ENCODE data around the gene ASRGL1. TPM values are rescaled to one million over a fixed set of nuclear protein-coding genes. Genes with fewer than 3 reads are reported as not detected.

ASRGL1 gene
- total and polyA plus RNA-seq, 2 of the 13 experiments (the other 11 are each of a cell fraction or from before 2014, with no cell fraction given) = 50.8 to 97.5 TPM

DNA sequence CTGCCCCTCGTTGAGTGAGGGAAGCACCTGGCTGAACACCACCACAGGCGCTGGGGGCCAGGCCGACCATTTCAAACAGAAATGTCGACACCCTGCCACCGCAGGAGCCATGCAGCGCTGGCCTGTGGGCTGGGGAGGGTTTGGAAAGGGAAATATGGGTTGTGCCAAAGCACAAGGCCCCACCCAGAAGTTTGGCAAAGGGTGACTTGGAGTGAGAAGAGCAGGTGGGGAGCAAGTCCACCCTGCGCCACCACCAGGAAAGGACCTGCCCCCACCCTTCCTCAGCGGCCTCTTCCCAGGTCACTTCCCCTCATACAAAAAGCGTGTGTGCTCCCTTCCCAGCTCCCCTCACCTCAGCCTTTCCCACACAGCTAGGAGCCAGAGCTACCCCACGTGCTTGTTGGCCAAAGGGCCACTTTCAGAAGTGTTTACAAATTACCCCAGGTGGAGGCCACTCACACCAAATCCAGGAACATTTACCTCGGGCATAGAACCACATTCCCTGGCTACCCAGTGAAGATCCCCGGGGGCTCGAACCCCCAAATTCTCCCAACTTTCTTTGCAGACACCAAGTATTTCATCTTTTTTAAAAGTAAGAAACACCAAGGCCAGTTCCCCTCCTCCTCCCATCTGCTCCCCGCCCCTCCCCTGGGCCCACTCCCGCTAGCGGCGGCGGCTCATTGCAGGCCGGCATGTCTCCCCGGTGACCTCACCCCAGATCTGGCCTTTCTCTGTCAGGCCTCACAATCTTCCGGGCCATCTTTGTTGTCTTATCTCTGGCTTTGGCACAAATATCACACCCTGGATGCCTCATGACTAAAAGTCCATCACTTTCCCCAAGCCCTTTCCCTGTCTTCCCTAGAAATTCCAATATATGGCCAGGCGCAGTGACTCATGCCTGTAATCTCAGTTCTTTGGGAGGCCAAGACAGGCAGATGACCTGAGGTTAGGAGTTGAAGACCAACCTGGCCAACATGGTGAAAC, 61.1 kb downstream of the ASRGL1 start (continued):
- TF ChIP-seq, protein P1, sequence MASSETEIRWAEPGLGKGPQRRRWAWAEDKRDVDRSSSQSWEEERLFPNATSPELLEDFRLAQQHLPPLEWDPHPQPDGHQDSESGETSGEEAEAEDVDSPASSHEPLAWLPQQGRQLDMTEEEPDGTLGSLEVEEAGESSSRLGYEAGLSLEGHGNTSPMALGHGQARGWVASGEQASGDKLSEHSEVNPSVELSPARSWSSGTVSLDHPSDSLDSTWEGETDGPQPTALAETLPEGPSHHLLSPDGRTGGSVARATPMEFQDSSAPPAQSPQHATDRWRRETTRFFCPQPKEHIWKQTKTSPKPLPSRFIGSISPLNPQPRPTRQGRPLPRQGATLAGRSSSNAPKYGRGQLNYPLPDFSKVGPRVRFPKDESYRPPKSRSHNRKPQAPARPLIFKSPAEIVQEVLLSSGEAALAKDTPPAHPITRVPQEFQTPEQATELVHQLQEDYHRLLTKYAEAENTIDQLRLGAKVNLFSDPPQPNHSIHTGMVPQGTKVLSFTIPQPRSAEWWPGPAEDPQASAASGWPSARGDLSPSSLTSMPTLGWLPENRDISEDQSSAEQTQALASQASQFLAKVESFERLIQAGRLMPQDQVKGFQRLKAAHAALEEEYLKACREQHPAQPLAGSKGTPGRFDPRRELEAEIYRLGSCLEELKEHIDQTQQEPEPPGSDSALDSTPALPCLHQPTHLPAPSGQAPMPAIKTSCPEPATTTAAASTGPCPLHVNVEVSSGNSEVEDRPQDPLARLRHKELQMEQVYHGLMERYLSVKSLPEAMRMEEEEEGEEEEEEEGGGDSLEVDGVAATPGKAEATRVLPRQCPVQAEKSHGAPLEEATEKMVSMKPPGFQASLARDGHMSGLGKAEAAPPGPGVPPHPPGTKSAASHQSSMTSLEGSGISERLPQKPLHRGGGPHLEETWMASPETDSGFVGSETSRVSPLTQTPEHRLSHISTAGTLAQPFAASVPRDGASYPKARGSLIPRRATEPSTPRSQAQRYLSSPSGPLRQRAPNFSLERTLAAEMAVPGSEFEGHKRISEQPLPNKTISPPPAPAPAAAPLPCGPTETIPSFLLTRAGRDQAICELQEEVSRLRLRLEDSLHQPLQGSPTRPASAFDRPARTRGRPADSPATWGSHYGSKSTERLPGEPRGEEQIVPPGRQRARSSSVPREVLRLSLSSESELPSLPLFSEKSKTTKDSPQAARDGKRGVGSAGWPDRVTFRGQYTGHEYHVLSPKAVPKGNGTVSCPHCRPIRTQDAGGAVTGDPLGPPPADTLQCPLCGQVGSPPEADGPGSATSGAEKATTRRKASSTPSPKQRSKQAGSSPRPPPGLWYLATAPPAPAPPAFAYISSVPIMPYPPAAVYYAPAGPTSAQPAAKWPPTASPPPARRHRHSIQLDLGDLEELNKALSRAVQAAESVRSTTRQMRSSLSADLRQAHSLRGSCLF (CRISPR knock-in tag; IDR thresholded peaks at IDR 0.05; ENCODE audit: borderline replicate concordance) = no peak
- TF ChIP-seq HOXA7 (CRISPR knock-in tag; IDR thresholded peaks at IDR 0.05) (no peak), U2AF2 (IDR thresholded peaks at IDR 0.05; ENCODE audit: low read depth, low read length) (no peak), TCF12 (IDR thresholded peaks at IDR 0.05) (no peak), TCF12 (CRISPR knock-in tag; IDR thresholded peaks at IDR 0.05) (no peak), NR2F6 (IDR thresholded peaks at IDR 0.05) (no peak), NR2F6 (CRISPR knock-in tag; IDR thresholded peaks at IDR 0.05) (0 out of 2 replicates have a peak, but pooled peaks have one; percentile 7), HMG20A (CRISPR knock-in tag; IDR thresholded peaks at IDR 0.05; ENCODE audit: borderline replicate concordance) (no peak), ARNTL (CRISPR knock-in tag; IDR thresholded peaks at IDR 0.05) (no peak), ATRX (CRISPR knock-in tag; IDR thresholded peaks at IDR 0.05; ENCODE audit: borderline replicate concordance) (no peak), ZEB1 (IDR thresholded peaks at IDR 0.05; ENCODE audit: insufficient replicate concordance, low read depth) (peak; percentile 19), KAT7 (CRISPR knock-in tag; IDR thresholded peaks at IDR 0.05; ENCODE audit: borderline replicate concordance) (no peak), ZBTB8A (CRISPR knock-in tag; IDR thresholded peaks at IDR 0.05; ENCODE audit: borderline replicate concordance, low read depth) (no peak), MTF2 (CRISPR knock-in tag; IDR thresholded peaks at IDR 0.05; ENCODE audit: borderline replicate concordance) (no peak), ZNF768 (CRISPR knock-in tag; IDR thresholded peaks at IDR 0.05) (no peak)
- TF ChIP-seq, protein P2, sequence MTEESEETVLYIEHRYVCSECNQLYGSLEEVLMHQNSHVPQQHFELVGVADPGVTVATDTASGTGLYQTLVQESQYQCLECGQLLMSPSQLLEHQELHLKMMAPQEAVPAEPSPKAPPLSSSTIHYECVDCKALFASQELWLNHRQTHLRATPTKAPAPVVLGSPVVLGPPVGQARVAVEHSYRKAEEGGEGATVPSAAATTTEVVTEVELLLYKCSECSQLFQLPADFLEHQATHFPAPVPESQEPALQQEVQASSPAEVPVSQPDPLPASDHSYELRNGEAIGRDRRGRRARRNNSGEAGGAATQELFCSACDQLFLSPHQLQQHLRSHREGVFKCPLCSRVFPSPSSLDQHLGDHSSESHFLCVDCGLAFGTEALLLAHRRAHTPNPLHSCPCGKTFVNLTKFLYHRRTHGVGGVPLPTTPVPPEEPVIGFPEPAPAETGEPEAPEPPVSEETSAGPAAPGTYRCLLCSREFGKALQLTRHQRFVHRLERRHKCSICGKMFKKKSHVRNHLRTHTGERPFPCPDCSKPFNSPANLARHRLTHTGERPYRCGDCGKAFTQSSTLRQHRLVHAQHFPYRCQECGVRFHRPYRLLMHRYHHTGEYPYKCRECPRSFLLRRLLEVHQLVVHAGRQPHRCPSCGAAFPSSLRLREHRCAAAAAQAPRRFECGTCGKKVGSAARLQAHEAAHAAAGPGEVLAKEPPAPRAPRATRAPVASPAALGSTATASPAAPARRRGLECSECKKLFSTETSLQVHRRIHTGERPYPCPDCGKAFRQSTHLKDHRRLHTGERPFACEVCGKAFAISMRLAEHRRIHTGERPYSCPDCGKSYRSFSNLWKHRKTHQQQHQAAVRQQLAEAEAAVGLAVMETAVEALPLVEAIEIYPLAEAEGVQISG (CRISPR knock-in tag; IDR thresholded peaks at IDR 0.05) = peak; percentile 58
- TF ChIP-seq, protein P3, sequence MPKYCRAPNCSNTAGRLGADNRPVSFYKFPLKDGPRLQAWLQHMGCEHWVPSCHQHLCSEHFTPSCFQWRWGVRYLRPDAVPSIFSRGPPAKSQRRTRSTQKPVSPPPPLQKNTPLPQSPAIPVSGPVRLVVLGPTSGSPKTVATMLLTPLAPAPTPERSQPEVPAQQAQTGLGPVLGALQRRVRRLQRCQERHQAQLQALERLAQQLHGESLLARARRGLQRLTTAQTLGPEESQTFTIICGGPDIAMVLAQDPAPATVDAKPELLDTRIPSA (CRISPR knock-in tag; IDR thresholded peaks at IDR 0.05; ENCODE audit: borderline replicate concordance) = no peak
- TF ChIP-seq, protein P4, sequence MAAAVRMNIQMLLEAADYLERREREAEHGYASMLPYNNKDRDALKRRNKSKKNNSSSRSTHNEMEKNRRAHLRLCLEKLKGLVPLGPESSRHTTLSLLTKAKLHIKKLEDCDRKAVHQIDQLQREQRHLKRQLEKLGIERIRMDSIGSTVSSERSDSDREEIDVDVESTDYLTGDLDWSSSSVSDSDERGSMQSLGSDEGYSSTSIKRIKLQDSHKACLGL (CRISPR knock-in tag; IDR thresholded peaks at IDR 0.05) = no peak

All from HepG2 (cell line).